Medulla oblongata (tissue), 1 donor: ENCODE results near the gene NGF.
"Not testable (repeated sequence)": the region's sequence is repeated elsewhere in the genome, so short reads cannot be mapped to it uniquely, and the experiment has no call there.

Experiments
- DNase-seq: peaks from one replicate; pipeline ENCODE4 v3.0.0-alpha.2; 2015; ENCODE audit errors: extremely low spot score

The NGF gene

GRCh38 chr1:115337633-115338456, at the start of gene NGF:
TSS of gene NGF (minus strand) at chr1:115338249. CDS start at chr1:115286795, 51,454 bp downstream.
- DNase-seq, result no peak

- DNase-seq, result not testable (repeated sequence)
Measured at GRCh38 chr1:115383455-115383854, 45.4 kb upstream of the NGF start.

- DNase-seq, result no peak
Measured at GRCh38 chr1:115379943-115380342, 41.9 kb upstream of the NGF start.

GRCh38 chr1:115377411-115377810, 39.4 kb upstream of the NGF start:
- no peak for DNase-seq

GRCh38 chr1:115374598-115374997, 36.5 kb upstream of the NGF start:
- DNase-seq, result no peak

GRCh38 chr1:115373305-115373704, 35.3 kb upstream of the NGF start:
- no peak for DNase-seq

GRCh38 chr1:115365738-115366137, 27.7 kb upstream of the NGF start:
- DNase-seq, result no peak

GRCh38 chr1:115364780-115365155, 26.7 kb upstream of the NGF start:
- DNase-seq, result no peak

GRCh38 chr1:115364046-115364779, 26.2 kb upstream of the NGF start:
- no peak for DNase-seq

GRCh38 chr1:115363171-115363570, 25.1 kb upstream of the NGF start:
- no peak for DNase-seq

- DNase-seq, result not testable (repeated sequence)
Measured at GRCh38 chr1:115360505-115361129, 22.6 kb upstream of the NGF start.

- DNase-seq, result not testable (repeated sequence)
Measured at GRCh38 chr1:115359787-115360452, 21.9 kb upstream of the NGF start.

- no peak for DNase-seq
Measured at GRCh38 chr1:115356356-115356755, 18.3 kb upstream of the NGF start.

GRCh38 chr1:115355069-115355468, 17.0 kb upstream of the NGF start:
- no peak for DNase-seq

- DNase-seq, result no peak
Measured at GRCh38 chr1:115351143-115351542, 13.1 kb upstream of the NGF start.

GRCh38 chr1:115348636-115349035, 10.6 kb upstream of the NGF start:
- no peak for DNase-seq

- DNase-seq, result no peak
Measured at GRCh38 chr1:115347282-115347681, 9.2 kb upstream of the NGF start.

- DNase-seq, result no peak
Measured at GRCh38 chr1:115343200-115343737, 5.2 kb upstream of the NGF start.

GRCh38 chr1:115341948-115342347, 3.9 kb upstream of the NGF start:
- no peak for DNase-seq

GRCh38 chr1:115340879-115341278, 2.8 kb upstream of the NGF start:
- no peak for DNase-seq

GRCh38 chr1:115338457-115338820, 390 bp upstream of the NGF start:
- no peak for DNase-seq

GRCh38 chr1:115337276-115337632, 795 bp downstream of the NGF start:
- no peak for DNase-seq
